LHCN-M2 (cell line): ENCODE measurements around the gene ADORA1. TPM values are rescaled to one million over a fixed set of nuclear protein-coding genes. Genes with fewer than 3 reads are reported as not detected.

Experiments
- DNase-seq: peaks from one replicate; pipeline ENCODE4 v3.0.0-alpha.2; 2012; ENCODE audit warnings: low read depth
- total RNA-seq: library from RNA; depleted of rRNA; stranded (reverse); fragments of >200 nt; gene quantifications from 2 replicates; pipeline ENCODE4 v1.2.3, GENCODE V29; 2014

Gene ADORA1
- total RNA-seq, 1 experiment from 2014 or later, result 19.1 TPM

- no peak for DNase-seq
Observed at GRCh38 chr1:203140743-203141520, 13.4 kb downstream of the ADORA1 start.

GRCh38 chr1:203142124-203142523 lies 14.6 kb downstream of the ADORA1 start:
- no peak for DNase-seq

- no peak for DNase-seq
Observed at GRCh38 chr1:203142684-203143408, 15.3 kb downstream of the ADORA1 start.

- no peak for DNase-seq
Observed at GRCh38 chr1:203143641-203144040, 16.1 kb downstream of the ADORA1 start.

GRCh38 chr1:203144661-203145060 lies 17.1 kb downstream of the ADORA1 start:
- DNase-seq, result no peak

- DNase-seq, result no peak
Observed at GRCh38 chr1:203145321-203146041, 18.0 kb downstream of the ADORA1 start.

GRCh38 chr1:203146042-203146369 lies 18.5 kb downstream of the ADORA1 start:
- no peak for DNase-seq

GRCh38 chr1:203146537-203146936 lies 19.0 kb downstream of the ADORA1 start:
- DNase-seq, result no peak

- no peak for DNase-seq
Observed at GRCh38 chr1:203147376-203147775, 19.9 kb downstream of the ADORA1 start.

- no peak for DNase-seq
Observed at GRCh38 chr1:203148127-203148526, 20.6 kb downstream of the ADORA1 start.

GRCh38 chr1:203148579-203148978 lies 21.1 kb downstream of the ADORA1 start:
- DNase-seq, result no peak

- no peak for DNase-seq
Observed at GRCh38 chr1:203149188-203149840, 21.8 kb downstream of the ADORA1 start.

GRCh38 chr1:203150511-203151297 lies 23.2 kb downstream of the ADORA1 start:
- no peak for DNase-seq

- DNase-seq, result no peak
Observed at GRCh38 chr1:203151362-203152157, 24.0 kb downstream of the ADORA1 start.

GRCh38 chr1:203152158-203153034 lies 24.9 kb downstream of the ADORA1 start:
- DNase-seq, result peak; percentile 72

GRCh38 chr1:203153051-203153988 lies 25.8 kb downstream of the ADORA1 start:
- DNase-seq, result no peak

GRCh38 chr1:203153989-203154821 lies 26.7 kb downstream of the ADORA1 start:
- peak; percentile 77 for DNase-seq
